GM19328 (cell line): ENCODE measurements around the gene CDKAL1.

ENCODE experiments used
- ATAC-seq: cut with Tn5 transposase; IDR thresholded peaks from one replicate; pipeline ENCODE4 v1.9.1; 2021; ENCODE audit warnings: mild to moderate bottlenecking, moderate library complexity; ENCODE audit not compliant: unreplicated experiment

Gene CDKAL1

GRCh38 chr6:20670750-20671149 is 136.5 kb downstream of the CDKAL1 start:
- ATAC-seq: no peak

GRCh38 chr6:20672038-20672437 is 137.8 kb downstream of the CDKAL1 start:
- no peak for ATAC-seq

DNA sequence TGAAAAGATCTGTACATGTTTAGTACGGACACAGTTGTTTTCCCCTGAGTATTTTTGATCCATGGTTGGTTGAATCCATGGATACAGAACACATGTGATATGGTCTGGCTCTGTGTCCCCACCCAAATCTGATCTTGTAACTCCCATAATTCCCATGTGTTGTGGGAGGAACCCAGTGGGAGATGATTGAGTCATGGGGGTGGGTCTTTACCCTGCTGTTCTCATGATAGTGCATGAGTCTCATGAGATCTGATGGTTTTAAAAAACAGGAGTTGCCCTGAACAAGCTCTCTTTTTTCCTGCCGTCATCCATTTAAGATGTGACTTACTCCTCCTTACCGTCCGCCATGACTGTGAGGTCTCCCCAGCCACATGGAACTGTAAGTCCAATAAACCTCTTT is 139.2 kb downstream of the CDKAL1 start:
- no peak for ATAC-seq

GRCh38 chr6:20674664-20675063 is 140.4 kb downstream of the CDKAL1 start:
- no peak for ATAC-seq

DNA sequence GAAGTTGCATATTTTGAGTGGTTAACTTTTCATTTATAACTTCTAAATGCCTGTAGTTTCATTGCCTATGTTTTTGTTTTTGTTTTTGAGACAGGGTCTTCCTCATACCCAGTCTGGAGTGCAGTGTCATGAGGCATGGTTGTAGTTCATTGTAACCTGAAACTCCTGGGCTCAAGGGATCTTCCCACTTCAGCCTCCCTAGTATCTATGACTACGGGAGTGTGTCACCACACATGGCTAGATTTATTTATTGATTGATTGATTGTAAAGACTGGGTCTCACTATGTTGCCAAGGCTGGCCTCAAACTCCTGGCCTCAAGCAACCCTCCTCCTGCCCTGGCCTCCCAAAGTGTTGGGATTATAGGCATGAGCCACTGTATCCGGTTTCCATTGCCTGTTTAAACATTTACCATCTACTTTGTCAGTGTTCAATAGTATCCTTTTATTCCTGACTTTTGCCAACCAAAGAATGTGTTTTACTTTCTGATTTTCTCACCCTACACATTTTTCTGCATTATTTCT is 144.6 kb downstream of the CDKAL1 start:
- no peak for ATAC-seq

DNA sequence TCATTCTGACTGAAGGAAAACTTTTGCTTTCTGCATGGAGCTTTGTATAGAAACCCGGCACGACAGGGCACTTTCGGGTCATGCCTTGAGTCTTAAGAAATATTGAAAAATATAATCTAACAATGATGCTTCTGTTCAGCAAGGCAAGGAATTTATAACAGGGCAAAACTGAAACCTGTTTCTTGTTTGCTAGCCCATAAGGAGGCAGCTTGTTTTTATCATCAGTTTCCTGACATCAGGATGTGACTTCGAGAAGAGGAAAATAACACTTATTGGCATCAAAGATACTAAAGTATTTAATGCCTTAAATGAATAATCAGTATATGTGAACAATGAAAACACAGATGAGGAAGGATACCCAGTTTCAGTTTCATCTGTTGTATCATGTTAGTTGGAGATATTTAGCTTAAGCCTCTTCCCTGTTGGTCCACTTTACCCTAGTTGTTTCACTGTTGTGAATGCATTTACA is 146.5 kb downstream of the CDKAL1 start:
- ATAC-seq: peak; percentile 75

DNA sequence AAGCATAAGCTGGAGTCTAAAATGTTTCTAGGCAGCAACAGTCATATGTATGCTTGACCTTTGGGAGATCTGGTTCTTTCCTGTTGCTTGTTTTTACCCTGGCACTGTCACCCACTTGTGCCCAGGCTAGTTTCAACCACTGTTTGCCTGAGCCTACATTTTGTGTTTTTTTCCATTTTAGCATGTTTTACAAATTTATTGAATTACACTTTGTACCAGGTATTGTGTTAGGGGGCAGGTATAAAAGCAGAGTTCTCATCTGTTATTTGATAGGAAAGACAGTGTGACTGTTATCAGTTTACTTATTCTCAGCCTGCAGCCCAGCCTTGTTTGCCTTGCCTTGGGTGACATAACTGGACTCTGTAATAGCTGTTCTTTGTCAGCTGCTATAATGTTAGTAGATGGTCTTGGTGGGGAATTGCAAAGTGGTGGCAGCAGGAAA is 147.0 kb downstream of the CDKAL1 start:
- peak; percentile 36 for ATAC-seq

DNA sequence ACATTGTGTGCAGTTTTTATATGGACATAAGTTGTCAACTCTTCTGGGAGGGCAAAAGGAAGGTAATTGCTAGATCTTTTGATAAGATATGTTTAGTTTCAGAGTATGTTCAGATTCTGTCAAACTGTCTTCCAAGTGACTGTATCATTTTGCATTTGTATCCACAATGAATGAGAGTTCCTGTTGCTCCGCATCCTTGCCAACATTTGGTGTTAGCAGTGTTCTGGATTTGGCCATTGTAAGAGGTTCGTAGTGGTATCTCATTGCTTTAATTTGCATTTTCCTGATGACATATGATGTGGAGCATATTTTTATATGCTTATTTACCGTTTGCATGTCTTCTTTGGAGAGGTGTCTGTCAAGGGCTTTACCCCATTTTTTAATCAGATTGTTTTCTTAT is 150.2 kb downstream of the CDKAL1 start:
- no peak for ATAC-seq

- no peak for ATAC-seq
Measured at GRCh38 chr6:20686142-20686541, 151.9 kb downstream of the CDKAL1 start.

- no peak for ATAC-seq
Measured at GRCh38 chr6:20687494-20687893, 153.2 kb downstream of the CDKAL1 start.

DNA sequence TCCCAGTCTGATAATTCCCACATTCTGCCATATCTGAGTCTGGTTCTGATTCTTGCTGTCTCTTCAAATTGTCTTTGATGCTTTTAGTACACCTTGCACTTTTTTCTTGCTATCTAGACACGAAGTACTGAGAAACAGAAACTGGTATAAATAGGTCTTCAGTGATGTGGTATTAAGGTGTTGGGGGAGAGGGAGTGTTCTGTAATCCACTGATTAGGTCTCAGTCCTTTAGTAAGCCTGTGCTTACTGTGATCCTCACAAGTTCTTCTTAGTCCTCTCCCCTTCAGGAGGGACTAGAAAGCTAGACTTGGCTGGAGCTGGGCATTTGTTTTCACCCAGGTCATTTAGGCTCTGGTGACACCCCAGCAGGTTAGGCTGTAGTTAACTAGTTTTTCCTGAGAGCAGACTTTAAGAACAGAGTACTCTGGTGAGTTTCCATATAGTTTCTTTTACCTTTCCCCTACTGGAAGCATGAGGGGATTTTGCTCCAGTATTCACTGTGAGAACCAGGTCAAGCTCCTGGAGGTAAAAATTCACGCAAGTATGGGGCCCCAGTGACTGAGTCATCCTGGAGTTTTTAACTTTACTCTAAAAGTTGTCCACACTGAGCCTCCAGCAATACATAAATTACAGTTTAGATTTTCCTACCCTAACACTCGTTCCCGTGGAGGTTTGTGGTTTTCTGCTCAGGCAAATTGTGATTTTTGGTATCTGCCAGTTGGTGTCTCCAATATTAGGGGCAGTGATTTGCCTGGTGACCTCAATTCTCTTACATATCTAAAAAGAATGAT is 154.6 kb downstream of the CDKAL1 start:
- peak; percentile 84 for ATAC-seq

- no peak for ATAC-seq
Measured at GRCh38 chr6:20691185-20691584, 156.9 kb downstream of the CDKAL1 start.

GRCh38 chr6:20692023-20692422 is 157.8 kb downstream of the CDKAL1 start:
- ATAC-seq: no peak

- no peak for ATAC-seq
Measured at GRCh38 chr6:20693466-20694063, 159.3 kb downstream of the CDKAL1 start.

DNA sequence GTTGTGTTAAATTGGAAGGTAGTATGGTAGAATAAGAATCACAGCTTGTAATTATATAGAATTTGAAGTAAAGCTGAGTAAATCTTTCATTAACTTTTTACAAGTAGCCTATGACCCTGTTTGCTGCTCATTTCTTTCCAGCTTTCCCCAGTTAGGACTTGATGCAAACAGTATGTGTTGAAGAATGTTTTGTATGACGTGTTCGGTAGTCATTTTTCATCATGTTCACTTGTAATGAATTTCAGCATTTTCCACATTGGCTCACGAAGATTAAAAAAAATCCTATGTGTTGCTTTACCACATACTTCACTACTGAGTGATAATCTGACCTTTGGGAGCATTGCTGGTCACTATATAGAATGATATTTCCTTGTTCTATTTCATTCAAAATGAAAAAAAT is 162.4 kb downstream of the CDKAL1 start:
- no peak for ATAC-seq

- ATAC-seq: no peak
Measured at GRCh38 chr6:20698675-20699074, 164.4 kb downstream of the CDKAL1 start.

DNA sequence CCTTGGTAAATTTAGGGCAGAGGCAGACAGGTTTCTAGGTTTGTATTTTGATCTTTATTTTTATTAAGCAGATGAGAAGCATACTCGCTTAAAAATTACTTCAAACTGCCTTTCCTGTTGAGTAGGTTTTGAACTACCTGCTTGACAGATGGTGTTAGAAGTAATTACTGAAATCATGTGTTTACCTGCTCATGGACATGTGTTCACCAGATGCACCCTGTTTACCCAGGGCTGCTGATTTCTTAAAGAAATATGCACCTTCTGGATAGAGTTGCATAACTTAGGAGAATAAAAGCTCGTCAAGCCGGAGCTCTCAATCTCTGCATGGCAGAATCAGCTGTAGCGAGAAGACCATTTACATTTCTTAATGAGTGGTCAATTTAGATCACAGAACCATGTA is 165.1 kb downstream of the CDKAL1 start:
- no peak for ATAC-seq

DNA sequence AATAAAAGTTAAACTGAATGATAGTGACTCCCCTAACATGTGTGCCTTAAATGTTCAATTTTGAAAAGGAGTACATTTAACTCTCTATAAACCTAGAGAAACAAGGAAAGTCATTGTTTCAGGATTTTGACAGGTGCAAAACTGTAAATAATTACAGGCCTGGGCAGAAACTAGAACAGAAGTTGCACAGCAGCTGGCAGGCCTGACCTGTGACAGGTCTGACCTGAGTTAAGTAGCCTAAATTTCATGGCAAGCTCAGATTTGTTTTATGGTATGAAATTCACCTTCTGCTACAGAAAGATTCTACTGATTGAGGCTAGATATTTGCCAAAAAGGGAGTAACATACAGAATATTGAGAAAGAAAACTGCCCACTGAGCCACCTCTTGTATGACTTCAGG is 166.1 kb downstream of the CDKAL1 start:
- no peak for ATAC-seq

- no peak for ATAC-seq
Measured at GRCh38 chr6:20702366-20702765, 168.1 kb downstream of the CDKAL1 start.

DNA sequence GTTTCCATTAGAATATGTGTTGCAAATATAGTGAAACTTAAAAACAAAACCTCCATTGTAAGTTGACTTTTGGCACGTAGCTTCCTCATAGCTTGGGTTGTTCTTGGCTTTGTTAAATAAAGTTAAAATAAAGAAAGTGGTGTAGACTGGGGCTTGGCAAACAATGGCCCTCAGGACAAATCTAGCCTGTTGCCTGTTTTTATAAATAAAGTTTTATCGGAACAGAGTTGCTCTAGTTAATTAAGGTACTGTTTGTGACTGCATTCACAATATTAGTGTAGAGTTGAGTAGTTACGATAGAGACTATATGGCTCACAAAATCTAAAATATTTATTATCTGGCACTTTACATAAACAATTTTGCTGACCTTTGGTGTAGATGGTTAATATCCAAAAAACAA is 168.8 kb downstream of the CDKAL1 start:
- no peak for ATAC-seq

DNA sequence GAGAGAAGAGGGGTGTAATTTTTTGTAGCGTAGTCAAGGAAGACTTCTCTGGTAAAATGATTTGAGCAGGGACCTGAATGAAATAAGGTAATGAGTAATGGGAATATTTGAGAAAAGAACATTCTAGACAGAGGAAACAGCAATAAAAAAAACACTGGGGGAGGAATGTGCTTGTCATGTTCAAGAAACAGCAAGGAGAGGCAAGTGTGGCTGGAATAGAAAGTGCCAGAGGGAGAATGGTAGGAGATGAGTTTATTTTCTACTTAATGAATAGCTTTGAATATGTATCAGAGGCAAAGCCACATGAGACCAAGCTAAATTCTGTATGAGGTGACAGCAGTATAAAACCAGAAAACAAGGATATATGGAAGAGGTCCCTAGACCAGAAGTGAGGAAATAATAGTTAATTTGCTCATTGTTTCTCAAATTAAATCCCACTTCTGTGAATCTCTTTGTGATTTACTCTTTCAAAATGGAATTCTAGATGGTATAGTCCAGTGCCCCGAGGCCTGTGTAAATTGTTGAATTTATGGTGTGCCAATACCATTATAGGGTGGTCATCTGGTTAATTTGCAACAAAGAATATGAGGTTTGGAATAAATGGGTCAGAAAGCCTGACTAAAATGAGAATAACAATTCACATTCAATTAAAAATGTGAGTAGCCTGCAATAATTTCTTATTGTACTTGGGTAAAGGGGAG is 170.2 kb downstream of the CDKAL1 start:
- no peak for ATAC-seq

GRCh38 chr6:20705741-20706140 is 171.5 kb downstream of the CDKAL1 start:
- ATAC-seq: no peak
